Measurements from ENCODE around the gene DHX40. TPM values are rescaled to one million over a fixed set of nuclear protein-coding genes. Genes with fewer than 3 reads are reported as not detected.

The DHX40 gene
- total RNA-seq, 4 donors from 2014 or later = 33.0 to 68.9 (median 47.7) TPM

- Histone ChIP-seq H3K36me3 (no peaks in the 10 kb centered on the region), H3K27me3 (no peaks in the 10 kb centered on the region), H3K4me1 (peaks cover 12 to 52% (median 21%) of the 10 kb centered on the region in 3 donors), H3K27ac (peak overlapping the region; percentile 94 to 100 (median 98)), H3K4me3 (peak overlapping the region; percentile 85 to 94), H3K9me3 (no peaks in the 10 kb centered on the region)
- TF ChIP-seq EP300 (IDR thresholded peaks at IDR 0.05) = no peak
- TF ChIP-seq POLR2A (IDR thresholded peaks at IDR 0.05) = no peak
- no peak for TF ChIP-seq POLR2AphosphoS5 (IDR thresholded peaks at IDR 0.05)
- TF ChIP-seq CTCF (IDR thresholded peaks at IDR 0.05) = no peak
- WGBS, 2 donors (ENCODE audit: low coverage in 1 of 2) = 0 to 3% methylated on average over 5 to 7 of the region's 13 CpGs
- no peak for ATAC-seq
Observed at GRCh38 chr17:59620064-59620359, 54.6 kb downstream of the DHX40 start.

GRCh38 chr17:59620518-59621259 lies 55.3 kb downstream of the DHX40 start:
- peak overlapping the region; percentile 94 to 100 (median 98) for H3K27ac ChIP-seq
- peak overlapping the region; percentile 85 to 94 for H3K4me3 ChIP-seq
- TF ChIP-seq POLR2A (IDR thresholded peaks at IDR 0.05) = no peak
- no peaks in the 10 kb centered on the region for H3K27me3 ChIP-seq
- H3K36me3 ChIP-seq = no peaks in the 10 kb centered on the region
- H3K4me1 ChIP-seq = peaks cover 12 to 59% (median 21%) of the 10 kb centered on the region in 3 donors
- H3K9me3 ChIP-seq = no peaks in the 10 kb centered on the region
- WGBS, 2 donors (ENCODE audit: low coverage in 1 of 2) = 3% methylated on average over 6 to 10 of the region's 14 CpGs
- ATAC-seq = no peak

GRCh38 chr17:59621771-59622170 lies 56.4 kb downstream of the DHX40 start:
- Histone ChIP-seq H3K4me3 (peak overlapping the region in 1 of 2 donors; percentile 85), H3K27ac (peak overlapping the region in 3 of 4 donors; percentile 94 to 100 (median 99)), H3K36me3 (no peaks in the 10 kb centered on the region), H3K4me1 (peaks cover 13 to 70% (median 21%) of the 10 kb centered on the region in 3 donors), H3K9me3 (no peaks in the 10 kb centered on the region), H3K27me3 (no peaks in the 10 kb centered on the region)
- no peak for ATAC-seq
- TF ChIP-seq POLR2A (IDR thresholded peaks at IDR 0.05) = no peak
- TF ChIP-seq EP300 (IDR thresholded peaks at IDR 0.05) = no peak
- no peak for TF ChIP-seq POLR2AphosphoS5 (IDR thresholded peaks at IDR 0.05)
- TF ChIP-seq CTCF (IDR thresholded peaks at IDR 0.05) = no peak
- WGBS, 2 donors (ENCODE audit: low coverage in 1 of 2) = 11 to 16% methylated on average over 3 to 4 of the region's 4 CpGs

GRCh38 chr17:59623151-59623550 lies 57.7 kb downstream of the DHX40 start:
- 45 to 59% methylated on average over 2 of the region's 2 CpGs for WGBS, 2 donors (ENCODE audit: low coverage in 1 of 2)
- TF ChIP-seq CTCF (IDR thresholded peaks at IDR 0.05) = no peak
- TF ChIP-seq POLR2A (IDR thresholded peaks at IDR 0.05) = no peak
- TF ChIP-seq POLR2AphosphoS5 (IDR thresholded peaks at IDR 0.05) = no peak
- no peak for TF ChIP-seq EP300 (IDR thresholded peaks at IDR 0.05)
- Histone ChIP-seq H3K4me1 (peaks cover 25 to 77% (median 27%) of the 10 kb centered on the region in 3 donors), H3K36me3 (no peaks in the 10 kb centered on the region), H3K4me3 (no peak overlapping the region), H3K27me3 (no peaks in the 10 kb centered on the region), H3K9me3 (no peaks in the 10 kb centered on the region), H3K27ac (peak overlapping the region in 1 of 4 donors; percentile 20)
- no peak for ATAC-seq

GRCh38 chr17:59626756-59627155 lies 61.3 kb downstream of the DHX40 start:
- 80 to 96% methylated on average over 1 to 5 of the region's 5 CpGs for WGBS, 2 donors (ENCODE audit: low coverage in 1 of 2)
- H3K4me3 ChIP-seq = no peak overlapping the region
- peak overlapping the region in 3 of 4 donors; percentile 2 to 41 (median 35) for H3K27ac ChIP-seq
- ATAC-seq = no peak
- no peaks in the 10 kb centered on the region for H3K9me3 ChIP-seq
- no peaks in the 10 kb centered on the region for H3K36me3 ChIP-seq
- no peaks in the 10 kb centered on the region for H3K27me3 ChIP-seq
- H3K4me1 ChIP-seq = peaks cover 18 to 98% (median 21%) of the 10 kb centered on the region in 3 donors
- no peak for TF ChIP-seq POLR2A (IDR thresholded peaks at IDR 0.05)
- no peak for TF ChIP-seq POLR2AphosphoS5 (IDR thresholded peaks at IDR 0.05)
- TF ChIP-seq CTCF (IDR thresholded peaks at IDR 0.05) = no peak
- TF ChIP-seq EP300 (IDR thresholded peaks at IDR 0.05) = no peak
